Stimulated activated naive CD4-positive, alpha-beta T cell (primary cell): ENCODE data around the gene ZNF786.
"Not testable (repeated sequence)": the region's sequence is repeated elsewhere in the genome, so short reads cannot be mapped to it uniquely, and the experiment has no call there.

Experiments
- DNase-seq, 6 experiments: peaks; one replicate each; lab custom pipeline; 2025; lab: John Stamatoyannopoulos, UW

The ZNF786 gene

DNA sequence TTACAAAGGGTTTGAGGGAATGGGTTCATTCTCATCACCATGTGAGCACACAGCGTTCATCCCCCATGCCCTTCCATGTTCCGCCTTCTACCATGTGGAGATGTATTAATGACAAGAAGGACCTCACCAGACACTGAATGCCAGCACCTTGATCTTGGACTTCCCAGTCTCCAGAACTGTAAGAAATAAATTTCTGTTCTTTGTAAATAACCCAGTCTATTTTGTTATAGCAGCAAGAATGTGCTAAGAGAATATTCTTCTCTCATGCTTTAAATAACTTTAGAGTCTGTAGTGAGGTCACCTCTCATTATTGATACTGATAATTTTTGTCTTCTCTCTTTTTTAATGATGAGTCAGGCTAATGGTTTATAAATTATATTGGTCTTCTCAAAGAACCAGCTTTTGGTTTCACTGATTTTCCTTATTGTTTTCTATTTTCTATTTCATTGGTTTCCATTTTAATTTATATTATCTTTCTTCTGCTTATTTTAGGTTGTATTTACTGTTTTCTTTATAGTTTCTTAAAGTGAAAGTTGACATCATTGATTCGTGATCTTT is 59.1 kb downstream of the ZNF786 start:
- no peak for DNase-seq

DNA sequence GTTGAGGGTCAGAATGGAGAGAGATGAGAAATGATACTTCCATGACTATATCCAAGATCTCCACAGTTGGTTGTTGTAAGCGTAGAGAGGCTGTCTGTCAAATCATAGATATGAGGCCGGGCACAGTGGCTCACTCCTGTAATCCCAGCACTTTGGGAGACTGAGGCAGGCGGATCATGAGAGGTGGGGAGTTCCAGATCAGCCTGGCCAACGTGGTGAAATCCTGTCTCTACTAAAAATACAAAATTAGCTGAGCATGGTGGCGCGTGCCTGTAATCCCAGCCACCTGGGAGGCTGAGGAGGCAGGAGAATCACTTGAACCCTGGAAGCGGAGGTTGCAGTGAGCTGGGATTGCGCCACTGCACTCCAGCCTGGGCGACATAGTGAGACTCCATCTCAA is 60.1 kb downstream of the ZNF786 start:
- not testable (repeated sequence) for DNase-seq

DNA sequence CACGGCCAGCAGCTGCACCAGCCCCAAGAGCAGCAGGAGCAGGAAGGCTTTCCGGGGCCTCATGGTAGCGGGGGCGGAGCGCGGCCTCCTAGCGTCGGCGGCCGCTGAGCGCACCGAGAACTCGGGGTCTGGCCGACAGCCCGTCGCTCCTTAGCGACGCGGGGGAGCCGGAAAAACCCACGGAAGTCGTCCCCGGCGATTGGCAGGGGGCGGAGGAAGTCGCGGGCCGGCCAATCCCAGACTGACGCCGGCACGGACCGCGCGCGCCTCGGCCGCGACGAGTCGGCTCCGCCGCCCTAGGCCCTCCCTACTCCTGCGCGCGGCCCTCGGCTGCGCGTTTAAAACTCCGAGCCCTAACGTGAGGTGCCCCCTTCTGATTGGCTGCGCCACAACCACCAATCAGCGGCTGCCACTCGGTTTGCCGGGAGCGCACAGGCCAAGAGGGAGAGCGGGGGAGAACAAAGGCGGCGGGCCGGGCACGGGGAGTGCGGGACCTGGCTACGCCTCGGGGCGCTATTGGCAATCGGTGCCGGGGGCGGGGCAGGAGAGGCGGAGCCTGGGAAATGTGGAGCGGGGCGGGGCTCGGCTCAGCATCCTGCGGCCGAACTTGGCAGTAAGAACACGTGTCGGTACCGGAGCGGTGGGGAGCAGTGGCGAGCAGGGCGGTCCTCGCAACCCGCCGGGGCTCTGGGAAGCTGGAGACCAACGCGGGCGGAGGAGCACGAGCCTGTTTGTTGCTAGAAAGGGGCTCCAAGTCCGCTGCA is 62.0 kb downstream of the ZNF786 start, which contains the start of gene PDIA4:
TSS of gene PDIA4 (minus strand) at position 160 of the 764 bp plus-strand sequence. CDS start at position 63, 97 bp downstream.
- peak; percentile 98 to 99 (median 98) for DNase-seq

DNA sequence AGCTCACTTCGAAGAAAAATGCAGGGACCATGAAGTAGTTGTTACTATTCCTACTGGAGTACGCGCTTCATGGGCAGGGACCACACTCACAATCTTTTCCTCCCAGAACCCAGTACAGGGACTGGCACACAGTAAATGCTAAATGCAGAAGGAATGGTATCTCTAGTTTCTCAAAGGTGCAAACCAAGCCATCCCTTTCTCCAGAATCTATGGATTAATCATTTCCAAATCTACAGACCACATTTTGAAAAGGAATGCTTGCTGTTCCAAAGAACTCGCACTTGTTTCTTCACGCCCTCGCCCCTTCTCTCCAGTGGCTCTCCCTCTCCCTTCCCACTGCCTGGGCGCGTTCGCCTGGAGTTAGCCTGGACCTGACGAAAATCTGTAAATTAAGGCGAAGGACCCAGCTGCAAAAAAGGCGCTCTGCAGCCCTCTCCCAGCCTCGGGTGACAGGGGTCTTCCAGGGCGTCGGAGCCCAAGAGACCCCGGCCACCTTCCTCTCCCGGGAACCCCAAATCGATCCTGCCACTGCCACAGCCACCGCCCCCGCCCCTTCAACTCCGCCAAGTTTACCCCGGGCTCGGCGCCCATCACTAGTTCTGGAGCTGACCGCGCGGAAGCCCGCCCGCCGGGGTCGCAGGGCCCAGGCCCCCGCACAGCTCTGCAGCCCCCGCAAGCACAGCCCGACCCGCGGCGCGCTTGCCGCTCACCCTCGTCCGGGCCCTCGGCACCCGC is 62.7 kb downstream of the ZNF786 start:
- DNase-seq: no peak

DNA sequence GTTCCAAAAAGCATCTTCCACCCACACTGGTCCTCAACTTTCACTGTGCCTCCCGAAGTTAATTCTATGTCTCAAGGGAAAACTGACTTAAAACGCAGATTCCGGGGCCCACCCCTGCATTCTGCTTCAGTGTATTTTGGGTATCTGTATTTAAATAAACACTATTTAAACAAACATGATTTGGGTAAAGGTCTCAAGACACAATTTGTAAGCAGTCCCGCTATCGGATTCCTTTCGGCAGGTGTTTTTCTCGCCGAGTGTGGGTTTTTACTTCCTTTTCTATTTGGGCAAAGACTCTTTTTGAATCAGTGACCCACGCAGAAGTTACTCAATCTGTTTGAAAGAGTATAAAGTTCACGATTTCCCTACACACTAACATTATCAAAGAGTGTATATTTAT is 63.5 kb downstream of the ZNF786 start:
- DNase-seq: no peak

DNA sequence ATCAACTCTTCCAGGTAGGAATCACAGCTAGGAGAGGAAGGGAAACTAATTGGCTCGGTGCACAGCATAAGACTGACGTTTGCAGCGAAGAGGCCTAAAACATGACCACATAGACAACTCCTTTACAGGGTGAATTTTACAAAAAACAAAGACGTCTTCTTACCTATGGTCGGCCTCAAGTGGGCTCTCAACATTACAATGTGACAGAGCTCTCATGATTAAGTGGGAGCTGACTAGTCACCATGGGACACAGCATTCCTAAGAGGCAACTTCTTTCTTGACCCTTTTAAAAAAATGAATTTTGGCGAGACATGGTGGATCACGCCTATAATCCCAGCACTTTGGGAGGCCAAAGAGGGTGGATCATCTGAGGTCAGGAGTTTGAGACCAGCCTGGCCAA is 66.9 kb downstream of the ZNF786 start:
- no peak for DNase-seq

GRCh38 chr7:149022756-149023360 is 67.7 kb downstream of the ZNF786 start:
- no peak for DNase-seq

- DNase-seq: no peak
These were observed 68.8 kb downstream of the ZNF786 start for GRCh38 chr7:149021725-149022062.

DNA sequence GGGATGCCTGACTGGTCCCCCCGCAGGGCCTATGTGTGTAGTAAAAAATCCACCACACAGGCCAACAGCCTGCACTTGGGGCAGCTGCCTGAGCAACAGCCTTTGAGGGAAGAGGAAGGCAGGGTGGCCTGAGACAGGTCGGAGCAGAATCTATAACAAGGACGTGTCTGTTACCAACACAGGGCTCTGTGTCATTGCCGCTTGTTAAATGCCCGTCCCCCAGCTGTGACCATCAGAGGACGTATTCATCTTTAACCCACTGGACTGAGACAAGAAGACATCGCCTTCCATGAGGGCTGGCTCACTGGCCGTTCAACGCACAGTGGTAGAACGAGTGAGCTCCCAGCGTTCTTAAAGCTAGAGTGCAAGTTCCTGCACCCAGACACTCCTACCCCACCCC is 70.0 kb downstream of the ZNF786 start:
- no peak for DNase-seq
